ENCODE measurements around the gene CNIH2. TPM values are rescaled to one million over a fixed set of nuclear protein-coding genes. Genes with fewer than 3 reads are reported as not detected.
"Not testable (repeated sequence)": the region's sequence is repeated elsewhere in the genome, so short reads cannot be mapped to it uniquely, and the experiment has no call there.

CNIH2 gene
- total RNA-seq, 1 donor from 2014 or later = not detected

GRCh38 chr11:66317723-66318599, 40.0 kb downstream of the CNIH2 start:
- DNase-seq (ENCODE audit: missing footprints) (peak; percentile 87), ATAC-seq (peak; percentile 41)
- intact Hi-C loops (cut with DNase I) = no loop called here

- no peak for ATAC-seq
- intact Hi-C loops (cut with DNase I) = no loop called here
- peak; percentile 28 for DNase-seq (ENCODE audit: missing footprints)
These were observed 40.6 kb downstream of the CNIH2 start for GRCh38 chr11:66318600-66318970.

GRCh38 chr11:66320289-66320688, 42.3 kb downstream of the CNIH2 start:
- DNase-seq (ENCODE audit: missing footprints); ATAC-seq; intact Hi-C loops (cut with DNase I): not testable (repeated sequence)

- DNase-seq (ENCODE audit: missing footprints); ATAC-seq; intact Hi-C loops (cut with DNase I): not testable (repeated sequence)
These were observed 42.8 kb downstream of the CNIH2 start for GRCh38 chr11:66320748-66321147.

DNA sequence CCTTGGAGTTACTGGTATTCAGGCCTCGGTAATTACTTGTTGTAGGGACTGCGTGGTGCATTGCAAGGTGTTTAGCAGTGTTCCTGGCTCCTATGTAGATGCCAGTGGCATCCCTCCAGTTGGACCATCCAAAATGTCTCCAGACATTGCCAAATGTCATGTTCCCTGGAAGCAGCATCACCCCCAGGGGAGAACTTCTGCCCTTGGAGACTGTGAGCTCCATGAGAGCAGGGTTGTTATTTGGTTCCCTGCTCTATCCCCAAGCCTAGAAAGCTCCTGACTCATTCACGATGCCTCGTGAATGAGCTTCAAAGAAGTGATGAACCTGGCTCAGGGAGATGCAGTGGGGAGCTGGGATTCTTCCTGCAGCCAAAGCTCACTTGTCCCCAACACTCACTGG, 43.6 kb downstream of the CNIH2 start:
- ATAC-seq = no peak
- intact Hi-C loops (cut with DNase I) = no loop called here
- no peak for DNase-seq (ENCODE audit: missing footprints)

- intact Hi-C loops (cut with DNase I) = no loop called here
- peak; percentile 85 for DNase-seq (ENCODE audit: missing footprints)
- ATAC-seq = peak; percentile 78
These were observed 44.9 kb downstream of the CNIH2 start for GRCh38 chr11:66322732-66323427.

DNA sequence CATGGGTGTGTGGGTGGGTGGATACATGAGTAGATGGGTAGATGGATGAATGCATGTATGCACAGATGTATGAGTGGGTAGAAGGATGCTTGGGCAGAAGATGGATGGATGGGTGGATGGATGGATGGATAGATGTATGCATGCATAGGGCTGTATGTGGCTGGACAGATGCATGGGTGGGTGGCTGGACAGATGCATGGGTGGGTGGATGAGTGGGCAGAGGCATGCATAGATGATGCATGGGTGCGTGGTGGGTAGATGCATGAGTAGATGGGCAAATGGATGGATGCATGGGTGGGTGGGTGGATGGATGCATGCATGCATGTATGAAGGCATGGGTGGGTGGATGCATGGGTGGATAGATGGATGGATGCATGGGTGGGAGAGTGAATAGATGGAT, 45.7 kb downstream of the CNIH2 start:
- no peak for ATAC-seq
- intact Hi-C loops (cut with DNase I) = no loop called here
- DNase-seq (ENCODE audit: missing footprints) = peak; percentile 32

GRCh38 chr11:66324664-66325063, 46.7 kb downstream of the CNIH2 start:
- DNase-seq (ENCODE audit: missing footprints) (peak; percentile 55), ATAC-seq (no peak)
- intact Hi-C loops (cut with DNase I) = no loop called here

GRCh38 chr11:66325263-66325671, 47.3 kb downstream of the CNIH2 start:
- peak; percentile 49 for DNase-seq (ENCODE audit: missing footprints)
- intact Hi-C loops (cut with DNase I) = no loop called here

GRCh38 chr11:66326261-66327111, 48.5 kb downstream of the CNIH2 start:
- DNase-seq (ENCODE audit: missing footprints) (peak; percentile 83), ATAC-seq (peak; percentile 62)
- intact Hi-C loops (cut with DNase I) = no loop called here

More at GRCh38 chr11:66325263-66325671, 47.3 kb downstream of the CNIH2 start:
- no peak for ATAC-seq

DNA sequence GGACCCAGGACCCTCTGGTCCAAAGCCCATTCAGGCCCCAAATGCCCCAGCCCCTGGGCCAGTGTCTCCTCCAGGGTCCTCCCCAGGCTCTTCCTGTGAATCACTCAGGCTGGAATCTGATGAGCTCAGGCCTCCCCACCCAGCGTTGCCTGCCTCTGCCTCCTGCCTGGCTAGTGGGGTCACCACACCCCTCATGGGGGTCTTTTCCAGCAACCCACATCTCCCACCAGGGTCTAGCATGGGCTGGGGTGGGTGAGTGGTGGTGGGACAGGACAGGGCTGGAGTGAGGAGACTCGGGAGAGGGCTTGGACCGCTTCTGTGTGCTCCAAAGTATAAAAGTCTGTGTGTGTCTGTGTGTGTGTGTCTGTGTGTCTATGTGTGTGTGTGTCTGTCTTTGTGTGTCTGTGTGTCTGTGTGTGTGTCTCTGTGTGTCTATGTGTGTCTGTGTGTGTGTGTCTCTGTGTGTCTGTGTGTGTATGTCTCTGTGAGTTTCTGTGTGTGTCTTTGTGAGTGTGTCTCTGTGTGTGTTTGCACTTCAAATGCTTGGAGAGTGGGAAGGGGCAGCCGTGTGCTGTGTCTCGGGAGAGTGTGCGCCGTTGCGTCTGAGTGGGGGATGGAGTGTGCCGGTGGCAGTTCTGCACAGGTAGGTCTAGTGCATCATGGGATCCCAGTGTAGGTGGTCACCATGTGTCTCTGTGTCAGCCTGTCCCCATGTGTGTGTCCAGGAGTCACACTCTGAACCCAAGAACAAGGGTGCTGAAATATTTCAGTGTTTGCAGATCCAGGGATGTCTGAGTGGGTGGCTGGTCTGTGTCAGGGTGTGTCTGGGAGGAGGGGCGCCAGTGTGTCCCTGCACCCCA, 49.4 kb downstream of the CNIH2 start:
- DNase-seq (ENCODE audit: missing footprints) (peak; percentile 58), ATAC-seq (peak; percentile 30)
- intact Hi-C loops (cut with DNase I) = loop anchor here (1.0 kb wide), 1 partner anchor 15 kb away; no protein-coding TSS in a partner anchor

DNA sequence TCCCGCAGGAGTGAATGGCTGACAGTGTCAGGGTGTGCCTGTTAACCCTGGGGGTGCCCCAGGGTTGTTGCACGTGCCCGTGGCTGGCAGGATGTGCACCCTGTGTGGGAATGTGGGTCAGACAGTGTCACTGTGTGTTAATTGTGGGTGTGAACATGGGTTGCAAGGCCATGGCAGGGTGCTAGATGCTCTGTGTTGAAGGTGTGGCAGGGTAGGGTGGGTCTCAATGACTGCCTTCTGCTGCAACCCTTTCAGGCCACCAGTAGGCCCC, 50.0 kb downstream of the CNIH2 start:
- ATAC-seq = no peak
- intact Hi-C loops (cut with DNase I) = loop anchor here (1.0 kb wide), 1 partner anchor 16 kb away; no protein-coding TSS in a partner anchor

DNA sequence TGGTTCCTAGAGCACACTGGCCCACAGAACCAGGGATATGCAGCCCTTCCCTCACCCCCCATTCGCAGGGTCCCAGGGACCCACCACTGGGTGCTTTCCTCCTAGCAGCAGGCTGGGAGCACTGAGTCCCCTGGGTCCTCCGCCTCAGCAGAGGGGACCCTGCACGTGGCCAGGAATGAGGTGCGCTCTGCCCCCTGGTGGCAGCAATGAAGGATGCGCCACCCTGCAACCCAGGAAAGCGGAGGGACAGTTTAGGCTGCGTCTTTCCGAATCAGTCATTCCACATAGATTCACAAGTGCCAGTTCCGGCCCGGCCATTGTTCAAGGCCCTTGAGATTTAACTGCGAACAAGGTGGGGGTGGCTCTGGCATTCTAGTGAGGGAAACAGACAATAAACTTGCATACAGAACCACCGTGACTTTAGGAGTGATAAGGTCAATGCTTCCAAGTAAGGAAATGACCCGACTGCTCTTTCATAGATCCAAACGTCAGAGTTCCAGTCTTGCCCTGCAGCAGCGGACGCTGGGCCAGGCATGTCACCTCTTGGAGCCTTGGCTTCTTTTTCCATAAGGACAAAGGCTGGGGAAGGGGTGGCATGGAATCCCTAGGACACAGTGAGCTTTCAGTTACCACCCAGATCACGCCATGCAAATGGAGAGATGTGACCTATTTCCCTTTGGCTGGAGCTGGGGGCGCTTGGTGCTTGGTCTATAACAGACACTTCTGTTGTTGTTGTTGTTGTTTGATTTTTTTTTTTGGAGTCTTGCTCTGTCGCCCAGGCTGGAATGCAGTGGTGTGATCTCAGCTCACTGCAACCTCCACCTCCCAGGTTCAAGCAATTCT, 50.5 kb downstream of the CNIH2 start:
- intact Hi-C loops (cut with DNase I) = loop anchor here (1.0 kb wide), 1 partner anchor 16 kb away; no protein-coding TSS in a partner anchor
- DNase-seq (ENCODE audit: missing footprints) = peak; percentile 88
- ATAC-seq = peak; percentile 73

More for the DNA sequence above, 50.0 kb downstream of the CNIH2 start:
- peak; percentile 21 for DNase-seq (ENCODE audit: missing footprints)

GRCh38 chr11:66329165-66329673, 51.2 kb downstream of the CNIH2 start:
- ATAC-seq (no peak), DNase-seq (ENCODE audit: missing footprints) (peak; percentile 21)
- intact Hi-C loops (cut with DNase I) = no loop called here

DNA sequence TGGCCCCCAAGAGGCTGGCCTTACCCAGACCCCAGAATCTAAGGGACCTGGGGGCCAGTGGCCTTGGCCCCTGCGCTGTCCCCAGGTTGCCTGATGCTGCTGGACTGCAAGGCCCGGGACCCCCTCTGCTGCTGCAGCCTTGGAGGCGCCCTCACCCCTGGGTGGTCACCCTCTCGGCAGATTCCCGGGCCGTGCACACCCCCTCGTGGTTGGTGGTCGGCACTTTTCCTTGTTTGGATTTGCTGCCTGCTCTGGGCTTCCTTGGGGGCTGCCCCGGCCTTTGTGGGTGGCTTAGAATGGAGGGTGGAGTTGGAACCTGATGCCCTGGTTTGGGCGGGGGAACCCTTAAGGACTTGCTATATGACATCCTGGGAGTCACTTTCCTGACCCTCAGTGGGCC, 53.0 kb downstream of the CNIH2 start:
- ATAC-seq = no peak
- peak; percentile 1 for DNase-seq (ENCODE audit: missing footprints)
- intact Hi-C loops (cut with DNase I) = no loop called here

DNA sequence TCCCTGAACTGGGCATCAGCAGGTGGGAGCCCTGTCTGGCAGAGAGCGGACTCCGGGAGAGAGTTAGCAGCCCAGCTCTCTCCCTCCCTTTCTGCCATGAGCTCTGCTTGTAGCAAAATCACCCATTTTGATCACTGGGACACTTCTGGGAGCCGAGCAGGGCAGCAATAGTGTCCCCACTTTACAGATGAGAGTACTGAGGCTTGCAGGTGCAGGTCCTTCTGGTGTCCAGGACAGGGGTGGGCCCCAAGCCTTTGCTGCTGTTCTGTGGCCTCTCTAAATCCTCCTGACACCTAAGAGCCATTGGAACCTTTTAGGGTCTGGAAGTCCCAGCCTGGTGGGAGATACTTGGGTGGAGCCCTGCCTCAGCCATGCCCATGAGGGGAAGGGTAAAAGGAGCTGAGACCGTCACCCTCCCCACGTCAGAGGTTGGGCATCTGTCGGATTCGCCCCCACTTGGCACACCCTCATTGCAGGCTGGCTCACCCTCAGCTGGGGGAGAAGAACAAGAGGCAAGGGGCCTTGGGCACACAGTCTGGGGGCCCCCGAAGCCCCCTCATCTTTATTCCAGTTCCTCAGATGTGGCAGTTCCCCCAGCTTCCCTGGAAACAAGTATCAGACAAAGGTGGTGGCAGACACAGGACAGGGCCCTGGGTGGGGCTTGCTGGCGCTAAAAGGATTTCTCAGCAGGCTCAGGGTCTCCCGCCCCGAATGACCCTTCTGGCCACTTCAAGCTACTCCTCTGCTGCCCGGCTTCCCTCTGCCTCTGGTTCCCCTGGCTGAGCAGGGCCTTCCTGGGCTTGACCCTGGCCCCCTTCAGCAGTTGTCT, 53.8 kb downstream of the CNIH2 start:
- ATAC-seq (no peak), DNase-seq (ENCODE audit: missing footprints) (peak; percentile 40)
- intact Hi-C loops (cut with DNase I) = no loop called here

All from Right ventricle myocardium inferior (tissue), 1 donor.